Measurements from ENCODE around the gene ZNF618. TPM values are rescaled to one million over a fixed set of nuclear protein-coding genes. Genes with fewer than 3 reads are reported as not detected.

Gene ZNF618
- total RNA-seq, 1 experiment from 2014 or later: 1.8 TPM

- no peaks in the 10 kb centered on the region for H3K36me3 ChIP-seq (ENCODE audit: control insufficient read depth, insufficient read depth, low read length)
- no peaks in the 10 kb centered on the region for H3K27me3 ChIP-seq (ENCODE audit: control insufficient read depth, insufficient read depth, low read length)
- H3K4me3 ChIP-seq (ENCODE audit: low read depth in 2 of 2, low read length in 2 of 2): no peak overlapping the region
- POLR2A ChIA-PET: no interaction called here
- no TSS peak for BruUV-seq (replicated peaks)
- H3K4me1 ChIP-seq (ENCODE audit: control insufficient read depth, insufficient read depth, low read length): no peaks in the 10 kb centered on the region
- ATAC-seq (no peak), DNase-seq (ENCODE audit: low read depth, low spot score) (no peak)
- no peaks in the 10 kb centered on the region for H3K9me3 ChIP-seq (ENCODE audit: control insufficient read depth, insufficient read depth, low read depth, low read length)
- in situ Hi-C loops (cut with HindIII; ENCODE audit: low pct_unique_long_range_greater_than_20kb, low sequenced_read_pairs): no loop called here
- CTCF ChIA-PET: no interaction called here
- TF ChIP-seq TCF7L2 (IDR thresholded peaks at IDR 0.05; ENCODE audit: low read depth, low read length): no peak
- no peak for TF ChIP-seq POLR2AphosphoS5 (IDR thresholded peaks at IDR 0.05; ENCODE audit: low read depth, low read length)
- no peak for TF ChIP-seq CTCF (IDR thresholded peaks at IDR 0.05)
- no peak for TF ChIP-seq SIN3A (IDR thresholded peaks at IDR 0.05; ENCODE audit: borderline replicate concordance, insufficient read depth, low read depth, low read length)
- no peak for TF ChIP-seq REST (IDR thresholded peaks at IDR 0.05; ENCODE audit: insufficient read depth in 1 of 2, low read depth in 2 of 2, low read length in 1 of 2)
- intact Hi-C loops (cut with micrococcal nuclease; ENCODE audit: unreplicated experiment): no loop called here
- no peak overlapping the region for H3K27ac ChIP-seq (ENCODE audit: low read length)
These were observed 20.6 kb downstream of the ZNF618 start for GRCh38 chr9:113896713-113897112.

- no peak for DNase-seq (ENCODE audit: low read depth, low spot score)
- no TSS peak for BruUV-seq (replicated peaks)
- no peak for ATAC-seq
These were observed 22.0 kb downstream of the ZNF618 start for GRCh38 chr9:113898151-113898550.

More at GRCh38 chr9:113898151-113898550, 22.0 kb downstream of the ZNF618 start:
- ChIA-PET POLR2A (no interaction called here), CTCF (interaction anchor here (0.6 kb wide), 1 partner anchor 95 kb away, joined by 8 read pairs; no protein-coding TSS in a partner anchor)
- H3K4me3 ChIP-seq (ENCODE audit: low read depth in 2 of 2, low read length in 2 of 2): no peak overlapping the region
- intact Hi-C loops (cut with micrococcal nuclease; ENCODE audit: unreplicated experiment) (no loop called here), in situ Hi-C loops (cut with HindIII; ENCODE audit: low pct_unique_long_range_greater_than_20kb, low sequenced_read_pairs) (no loop called here)
- no peaks in the 10 kb centered on the region for H3K4me1 ChIP-seq (ENCODE audit: control insufficient read depth, insufficient read depth, low read length)
- no peak for TF ChIP-seq POLR2AphosphoS5 (IDR thresholded peaks at IDR 0.05; ENCODE audit: low read depth, low read length)
- TF ChIP-seq SIN3A (IDR thresholded peaks at IDR 0.05; ENCODE audit: borderline replicate concordance, insufficient read depth, low read depth, low read length): no peak
- no peak for TF ChIP-seq CTCF (IDR thresholded peaks at IDR 0.05)
- no peak for TF ChIP-seq REST (IDR thresholded peaks at IDR 0.05; ENCODE audit: insufficient read depth in 1 of 2, low read depth in 2 of 2, low read length in 1 of 2)
- no peak for TF ChIP-seq TCF7L2 (IDR thresholded peaks at IDR 0.05; ENCODE audit: low read depth, low read length)
- H3K9me3 ChIP-seq (ENCODE audit: control insufficient read depth, insufficient read depth, low read depth, low read length): no peaks in the 10 kb centered on the region
- H3K27ac ChIP-seq (ENCODE audit: low read length): no peak overlapping the region
- peaks cover 1% of the 10 kb centered on the region; the same call in 1 of the 2 replicates for H3K27me3 ChIP-seq (ENCODE audit: control insufficient read depth, insufficient read depth, low read length)
- H3K36me3 ChIP-seq (ENCODE audit: control insufficient read depth, insufficient read depth, low read length): no peaks in the 10 kb centered on the region

Data from Panc1 (cell line).